Stimulated activated CD4-positive, alpha-beta T cell treated with anti-CD3 and anti-CD28 coated beads, Interleukin-15, amount 100 ng/mL, for 48 hours (primary cell): ENCODE data around the gene CAMK2G.
"Not testable (repeated sequence)": the region's sequence is repeated elsewhere in the genome, so short reads cannot be mapped to it uniquely, and the experiment has no call there.

Experiments
- DNase-seq, 2 donors: peaks; one replicate each; pipeline ENCODE4 v3.0.0-alpha.2; 2020; ENCODE audit warnings: low read depth in 2 of 2

Gene CAMK2G

DNA sequence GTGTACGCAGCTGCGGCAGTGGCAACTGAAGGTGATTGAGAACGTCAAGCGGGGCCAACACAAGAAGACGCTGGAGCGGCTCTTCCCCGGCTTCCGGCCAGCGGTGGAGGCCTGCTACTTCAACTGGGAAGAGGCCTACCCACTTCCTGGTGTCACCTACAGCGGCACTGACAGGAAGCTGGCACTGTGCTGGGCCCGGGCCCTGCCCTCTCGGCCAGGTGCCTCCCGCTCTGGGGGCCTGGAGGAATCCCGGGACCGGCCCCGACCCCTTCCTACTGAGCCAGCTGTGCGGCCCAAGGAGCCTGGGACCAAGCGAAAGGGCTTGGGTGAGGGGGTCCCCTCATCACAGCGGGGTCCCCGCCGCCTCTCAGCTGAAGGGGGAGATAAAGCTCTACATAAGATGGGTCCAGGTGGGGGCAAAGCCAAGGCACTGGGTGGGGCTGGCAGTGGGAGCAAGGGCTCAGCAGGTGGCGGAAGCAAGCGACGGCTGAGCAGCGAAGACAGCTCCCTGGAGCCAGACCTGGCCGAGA is 82.4 kb downstream of the CAMK2G start:
- DNase-seq, result no peak

DNA sequence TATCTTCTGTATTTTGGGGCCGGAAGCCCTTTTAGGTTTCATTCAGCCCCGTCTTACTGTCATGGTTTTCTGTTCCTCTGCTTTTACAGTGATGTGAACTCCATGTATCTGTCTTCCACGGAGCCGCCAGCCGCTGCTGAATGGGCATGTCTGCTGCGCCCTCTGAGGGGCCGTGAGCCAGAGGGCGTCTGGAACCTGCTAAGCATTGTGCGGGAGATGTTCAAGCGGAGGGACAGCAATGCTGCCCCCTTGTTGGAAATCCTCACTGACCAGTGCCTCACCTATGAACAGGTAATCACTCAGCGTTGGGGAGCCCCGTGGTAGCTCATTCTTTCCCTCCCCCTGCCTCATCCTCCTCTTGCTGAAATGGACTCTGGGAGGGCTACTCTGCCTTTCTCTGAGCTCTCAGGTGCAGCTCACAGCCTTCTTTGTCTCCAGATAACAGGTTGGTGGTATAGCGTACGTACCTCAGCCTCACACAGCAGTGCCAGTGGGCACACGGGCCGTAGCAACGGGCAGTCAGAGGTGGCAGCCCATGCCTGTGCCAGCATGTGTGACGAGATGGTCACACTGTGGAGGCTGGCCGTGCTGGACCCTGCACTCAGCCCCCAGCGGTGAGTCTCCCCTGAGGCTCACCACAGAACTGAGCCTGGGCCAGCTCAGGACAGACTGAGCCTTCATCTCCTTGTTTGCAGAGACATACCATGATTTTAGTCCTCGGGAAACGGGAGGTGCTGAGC is 83.3 kb downstream of the CAMK2G start:
- DNase-seq, result no peak

DNA sequence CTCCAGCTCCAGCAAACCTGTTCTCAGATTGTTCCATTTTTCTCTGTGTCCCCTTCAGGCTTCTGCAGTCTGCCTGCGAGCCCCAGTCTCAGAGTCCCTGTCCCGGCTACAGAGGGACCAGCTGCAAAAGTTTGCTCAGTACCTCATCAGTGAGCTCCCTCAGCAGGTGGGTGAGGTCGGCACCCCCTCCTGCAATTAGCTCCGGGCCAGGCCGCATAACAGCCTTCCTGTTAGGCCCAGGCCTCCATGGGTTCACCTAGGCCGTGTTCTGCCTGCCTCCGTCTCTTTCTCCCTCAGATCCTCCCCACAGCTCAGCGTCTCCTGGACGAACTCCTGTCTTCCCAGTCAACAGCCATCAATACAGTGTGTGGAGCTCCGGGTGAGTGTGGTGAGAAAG is 84.7 kb downstream of the CAMK2G start:
- DNase-seq, result no peak

DNA sequence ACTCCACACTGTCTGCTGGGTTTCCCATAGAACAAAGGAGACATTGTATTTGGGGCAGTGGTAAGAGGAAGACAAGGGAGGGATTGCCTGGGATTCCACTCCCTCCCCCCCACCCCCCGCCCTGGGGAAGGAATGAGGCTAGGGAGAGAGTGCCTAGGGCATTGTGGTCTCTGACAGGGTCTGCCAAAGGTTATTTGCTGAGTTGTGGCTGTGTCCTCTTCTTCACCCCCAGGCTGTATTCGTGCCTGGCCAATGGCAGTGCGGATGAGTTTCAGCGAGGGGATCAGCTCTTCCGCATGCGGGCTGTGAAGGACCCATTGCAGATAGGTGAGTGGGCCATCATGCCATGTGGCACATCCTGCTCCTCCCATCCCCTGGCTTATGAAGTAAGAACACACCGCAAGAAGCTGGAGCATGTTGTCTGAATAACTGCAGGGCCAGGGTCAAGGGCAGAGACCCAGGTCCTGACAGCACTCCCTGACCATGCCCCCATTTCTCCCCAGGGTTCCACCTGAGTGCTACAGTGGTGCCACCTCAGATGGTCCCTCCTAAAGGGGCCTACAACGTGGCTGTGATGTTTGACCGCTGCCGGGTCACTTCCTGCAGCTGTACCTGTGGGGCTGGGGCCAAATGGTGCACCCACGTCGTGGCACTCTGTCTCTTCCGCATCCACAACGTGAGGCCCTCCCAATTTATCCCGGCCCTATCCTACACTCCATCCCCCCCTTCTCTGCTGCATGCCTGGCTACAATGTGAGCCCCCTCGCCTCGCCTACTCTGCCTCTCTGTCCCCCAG is 85.3 kb downstream of the CAMK2G start:
- DNase-seq, result no peak

DNA sequence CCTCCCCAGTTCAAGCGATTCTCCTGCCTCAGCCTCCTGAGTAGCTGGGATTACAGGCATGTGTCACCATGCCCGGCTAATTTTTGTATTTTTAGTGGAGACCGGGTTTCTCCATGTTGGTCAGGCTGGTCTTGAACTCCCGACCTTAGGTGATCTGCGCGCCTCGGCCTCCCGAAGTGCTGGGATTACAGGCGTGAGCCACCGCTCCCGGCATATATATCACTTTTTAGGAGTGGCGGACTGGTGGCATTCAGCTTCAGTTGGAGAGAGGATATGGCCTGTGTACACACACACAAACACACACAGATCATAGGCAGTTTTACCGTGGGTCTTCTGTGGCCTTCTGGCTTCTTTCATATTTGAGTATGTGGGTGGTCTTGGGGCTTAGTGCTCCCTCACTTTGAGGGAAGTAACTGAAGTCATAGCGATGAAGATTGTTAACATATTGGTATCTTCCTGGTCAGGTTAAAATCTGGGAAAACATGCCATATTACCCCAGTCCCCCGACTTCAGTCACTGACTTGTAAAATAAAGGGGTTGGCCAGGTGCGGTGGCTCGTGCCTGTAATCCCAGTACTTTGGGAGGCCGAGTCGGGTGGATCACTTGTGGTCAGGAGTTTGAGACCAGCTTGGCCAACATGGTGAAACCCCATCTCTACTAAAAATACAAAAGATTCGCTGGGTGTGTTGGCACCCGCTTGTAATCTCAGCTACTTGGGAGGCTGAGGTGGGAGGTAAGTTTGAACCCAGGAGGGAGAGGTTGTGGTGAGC is 87.1 kb downstream of the CAMK2G start:
- not testable (repeated sequence) for DNase-seq

DNA sequence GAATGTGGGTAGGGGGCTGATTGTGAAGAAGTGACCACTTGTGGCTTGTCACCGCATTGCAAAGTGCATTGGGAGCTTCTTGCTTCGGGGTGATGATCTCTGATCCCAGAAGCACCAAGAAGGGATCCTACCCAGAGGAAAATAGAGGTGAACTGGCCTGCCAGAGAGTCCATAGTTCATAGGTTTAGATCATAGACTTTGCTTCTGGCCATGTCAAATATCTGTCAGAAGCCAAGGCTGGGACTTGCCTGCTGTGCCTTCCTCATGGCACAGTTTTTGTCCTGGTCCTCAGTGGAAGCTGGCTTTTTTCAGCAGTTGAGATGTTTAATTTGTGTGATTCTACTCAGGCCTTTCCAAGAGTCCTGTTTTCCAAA is 87.9 kb downstream of the CAMK2G start:
- no peak for DNase-seq

DNA sequence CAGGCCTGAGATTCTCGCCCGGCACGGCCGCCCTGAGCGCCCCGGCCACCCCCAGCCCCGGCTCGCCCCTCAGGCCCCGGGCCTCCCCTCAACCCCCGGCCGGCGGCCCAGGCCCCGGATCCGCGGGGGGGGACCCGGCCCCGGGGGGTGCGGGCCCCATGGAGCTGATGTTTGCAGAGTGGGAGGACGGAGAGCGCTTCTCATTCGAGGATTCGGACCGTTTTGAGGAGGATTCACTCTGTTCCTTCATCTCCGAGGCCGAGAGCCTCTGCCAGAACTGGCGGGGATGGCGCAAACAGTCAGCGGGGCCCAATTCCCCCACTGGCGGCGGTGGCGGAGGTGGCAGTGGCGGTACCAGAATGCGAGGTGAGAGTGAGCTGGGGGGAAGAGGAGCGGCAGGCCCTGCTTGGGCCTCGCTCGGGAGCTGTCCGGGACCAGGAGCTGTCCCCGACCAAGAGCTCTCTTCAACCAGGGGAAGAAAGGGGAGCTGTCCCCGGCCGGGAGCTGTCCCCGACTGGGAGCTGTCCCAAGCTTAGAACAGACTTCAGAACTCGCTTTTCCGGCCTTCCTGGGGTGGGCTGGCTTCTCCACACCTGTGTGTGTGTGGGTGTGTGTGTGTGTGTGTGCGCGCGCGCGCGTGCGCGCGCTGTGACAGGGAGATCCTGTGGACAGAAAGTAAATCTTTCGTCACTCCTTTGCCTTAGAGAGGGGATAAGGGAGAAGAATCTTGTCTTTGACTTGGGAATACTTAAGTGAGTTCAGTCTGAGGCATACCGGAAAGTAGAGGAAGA is 88.4 kb downstream of the CAMK2G start:
- no peak for DNase-seq

DNA sequence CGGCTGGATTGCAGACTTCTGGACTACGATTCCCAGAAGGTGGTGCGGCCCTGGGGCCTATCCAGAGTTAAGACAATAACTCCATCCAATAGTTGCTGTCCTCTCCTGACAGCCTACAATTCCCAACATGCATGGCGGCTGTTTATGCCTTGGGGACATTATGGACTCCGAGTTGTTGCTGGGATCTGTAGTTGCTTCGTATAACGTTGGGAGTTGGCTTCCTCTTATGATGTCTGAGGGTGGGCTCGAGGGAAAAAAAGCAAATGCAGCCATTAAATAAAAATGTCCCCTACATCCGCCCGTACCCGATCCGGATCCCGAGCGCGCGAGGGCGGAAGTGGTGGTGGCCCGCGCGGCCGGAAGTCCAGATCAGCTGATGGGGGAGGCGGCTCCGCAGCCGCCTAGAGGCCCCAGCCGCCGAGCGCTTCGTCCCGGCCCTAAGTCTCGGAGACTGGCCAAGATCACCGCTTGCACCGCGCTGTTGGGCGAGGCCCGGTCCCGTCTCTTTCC is 89.1 kb downstream of the CAMK2G start, which contains the start of gene ZSWIM8:
TSS of gene ZSWIM8 (plus strand) at position 396 of the 510 bp plus-strand sequence. CDS start 273 bp downstream, outside the sequence.
- peak; percentile 71 to 76 for DNase-seq

DNA sequence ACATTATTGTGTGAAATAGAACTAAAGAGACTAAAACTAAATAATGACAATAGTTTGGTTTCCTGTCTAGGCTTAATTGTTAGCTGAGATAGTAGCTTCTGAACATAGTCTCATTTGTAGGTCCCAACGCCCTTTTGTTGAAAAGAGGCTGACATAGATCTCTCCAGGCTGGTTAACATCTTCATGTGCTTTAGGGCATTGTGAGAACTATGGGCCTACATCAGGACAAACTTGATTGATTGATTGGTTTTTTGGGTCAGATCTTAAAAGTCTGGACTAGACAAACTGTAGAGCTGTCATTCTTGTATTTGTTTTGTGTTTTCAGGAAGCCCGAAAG is 91.6 kb downstream of the CAMK2G start:
- DNase-seq, result no peak

DNA sequence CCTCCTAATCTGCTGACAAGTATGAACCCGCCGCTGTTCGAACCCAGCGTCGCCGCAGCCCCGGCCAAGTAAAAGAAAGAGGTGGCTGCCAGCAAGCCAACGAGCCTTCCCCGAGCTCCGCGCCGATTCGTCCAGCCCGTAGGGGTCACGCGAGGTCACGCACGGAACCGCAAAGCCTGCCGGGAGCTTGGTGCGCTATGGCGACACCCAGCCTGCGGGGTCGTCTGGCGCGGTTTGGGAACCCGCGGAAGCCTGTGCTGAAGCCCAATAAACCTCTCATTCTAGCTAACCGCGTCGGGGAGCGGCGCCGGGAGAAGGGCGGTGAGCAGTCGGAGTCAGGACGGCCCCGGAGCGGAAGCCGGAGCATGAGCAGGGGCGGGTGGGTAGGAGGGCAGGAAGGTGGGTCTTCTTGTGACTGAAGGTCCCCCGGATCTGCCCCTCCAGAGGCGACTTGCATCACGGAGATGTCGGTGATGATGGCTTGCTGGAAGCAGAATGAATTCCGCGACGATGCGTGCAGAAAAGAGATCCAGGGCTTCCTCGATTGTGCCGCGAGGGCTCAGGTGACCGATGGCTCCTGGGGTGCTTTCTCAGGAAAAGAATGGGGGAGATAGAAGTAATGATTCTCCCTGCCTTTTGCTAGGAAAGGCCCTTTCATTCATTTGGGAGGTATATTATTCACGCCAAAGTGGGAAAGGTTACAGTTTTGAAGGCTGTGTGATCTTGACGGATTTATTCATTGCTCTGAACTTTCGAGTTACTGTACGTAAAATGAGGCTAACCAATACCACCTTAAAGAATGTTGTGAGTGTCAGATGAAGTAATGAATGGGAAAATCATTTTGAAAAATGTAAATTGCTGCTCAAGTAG is 92.2 kb downstream of the CAMK2G start, which contains the start of gene CHCHD1:
TSS of gene CHCHD1 (plus strand) at position 170 of the 870 bp plus-strand sequence. CDS start at position 198, 28 bp downstream.
- peak; percentile 86 to 92 for DNase-seq

DNA sequence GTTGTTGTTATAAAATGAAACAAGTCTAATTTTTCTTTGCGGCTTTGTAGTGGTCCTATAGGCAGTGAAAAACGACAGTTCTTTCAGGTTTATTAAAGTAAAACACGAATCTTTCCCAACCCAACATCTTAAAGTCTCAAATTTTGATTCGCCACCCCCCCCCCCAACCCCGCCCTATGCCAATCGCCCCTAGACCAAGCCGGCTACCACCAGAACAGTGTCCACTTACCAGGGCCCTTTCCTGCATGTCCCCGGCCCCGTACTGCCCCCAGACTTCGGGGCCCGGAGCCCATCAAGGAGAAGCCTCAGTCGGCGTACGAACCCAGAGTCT is 92.8 kb downstream of the CAMK2G start:
- no peak for DNase-seq

DNA sequence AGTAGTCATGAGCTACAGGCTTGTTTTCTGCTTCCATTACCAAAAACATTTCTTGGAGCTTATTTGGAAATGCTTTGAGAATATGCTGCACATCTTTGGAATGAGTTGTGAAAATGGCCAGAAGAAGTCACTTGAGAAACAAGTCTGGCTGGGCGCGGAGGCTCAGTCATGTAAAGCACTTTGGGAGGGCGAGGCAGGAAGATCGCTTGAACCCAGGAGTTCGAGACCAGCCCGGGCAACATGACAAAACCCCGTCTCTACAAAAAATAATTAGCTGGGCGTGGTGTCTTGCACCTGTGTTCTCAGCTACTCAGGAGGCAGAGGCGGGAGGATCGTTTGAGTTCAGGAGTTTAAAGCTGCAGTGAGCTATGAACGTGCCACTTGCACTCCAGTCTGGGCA is 93.4 kb downstream of the CAMK2G start:
- DNase-seq, result no peak

DNA sequence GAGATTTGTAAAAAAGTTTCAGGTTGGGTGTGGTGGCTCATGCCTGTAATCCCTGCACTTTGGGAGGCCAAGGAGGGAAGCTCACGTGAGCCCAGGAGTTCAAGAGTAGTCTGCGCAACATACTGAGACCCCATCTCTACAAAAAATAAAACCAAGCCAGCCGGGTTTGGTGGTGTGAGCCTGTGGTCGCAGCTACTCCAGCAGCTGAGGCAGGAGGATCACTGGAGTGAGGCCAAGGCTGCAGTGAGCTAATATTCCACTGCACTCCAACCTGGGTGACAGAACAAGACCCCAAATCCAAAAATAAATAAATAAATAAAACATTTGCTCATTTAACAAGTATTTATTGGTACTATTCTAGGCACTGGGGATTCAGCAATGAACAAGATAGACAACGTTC is 94.1 kb downstream of the CAMK2G start:
- DNase-seq, result no peak

DNA sequence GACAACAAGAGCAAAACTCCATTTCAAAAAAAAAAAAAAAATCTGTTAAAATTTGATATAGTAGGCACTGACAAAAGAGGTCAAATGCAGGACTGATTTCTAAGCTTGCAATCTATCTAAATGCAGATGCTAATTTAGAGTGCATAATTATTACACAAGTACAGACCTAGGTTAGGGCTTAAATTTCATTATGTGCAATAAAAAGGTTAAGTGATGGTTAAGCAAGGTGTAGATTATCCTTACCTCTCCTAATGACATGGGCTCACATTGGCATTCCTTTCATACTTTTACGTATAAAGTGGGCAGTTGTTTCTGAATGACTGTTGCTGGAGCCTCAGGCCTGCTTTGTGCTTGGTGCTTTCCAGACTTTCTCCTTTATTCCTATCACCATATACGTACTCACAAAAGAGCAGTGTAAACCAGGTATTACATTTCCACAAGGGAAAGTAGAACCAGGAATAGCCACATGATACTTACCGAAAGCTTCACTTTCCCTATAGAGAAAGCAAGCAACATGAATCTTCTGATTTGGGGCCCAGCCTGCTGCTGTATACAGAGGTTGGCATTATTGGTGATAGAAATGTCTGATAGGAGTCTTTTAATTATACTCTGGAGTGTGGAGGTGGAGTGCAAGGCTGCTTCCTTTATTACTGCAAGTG is 94.7 kb downstream of the CAMK2G start:
- DNase-seq, result no peak

DNA sequence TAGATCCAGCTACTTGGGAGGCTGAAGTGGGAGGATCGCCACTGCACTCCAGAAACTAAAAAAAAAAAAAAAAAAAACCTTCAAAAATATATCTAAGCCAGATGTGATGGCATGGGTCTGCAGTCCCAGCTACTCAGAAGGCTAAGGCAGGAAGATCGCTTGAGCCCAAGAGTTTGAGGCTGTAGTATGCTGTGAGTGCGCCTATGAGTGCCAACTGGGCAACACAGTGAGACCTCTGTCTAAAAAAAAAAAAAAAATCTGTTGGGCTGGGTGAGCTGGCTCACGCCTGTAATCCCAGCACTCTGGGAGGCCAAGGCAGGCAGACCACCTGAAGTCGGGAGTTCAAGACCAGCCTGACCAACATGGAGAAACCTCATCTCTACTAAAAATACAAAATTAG is 95.3 kb downstream of the CAMK2G start:
- no peak for DNase-seq

DNA sequence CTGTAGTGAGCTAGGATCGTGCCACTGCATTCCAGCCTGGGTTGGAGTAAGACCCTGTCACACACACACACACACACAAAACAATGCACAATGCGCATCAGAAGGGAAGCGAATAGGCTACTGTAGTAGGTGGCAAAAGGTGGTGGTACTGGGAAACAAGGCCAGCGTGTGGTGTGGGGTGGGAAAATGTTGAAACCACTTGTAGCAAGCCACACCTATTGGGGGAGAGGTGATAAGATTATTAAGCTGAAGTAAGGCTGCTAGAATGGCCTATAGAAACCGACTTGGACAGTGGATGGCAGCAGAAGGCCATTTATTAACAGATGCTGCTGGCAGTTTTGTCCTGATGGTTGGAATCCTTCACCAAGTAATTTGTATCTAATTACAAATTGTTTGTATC is 99.7 kb downstream of the CAMK2G start:
- DNase-seq, result no peak

DNA sequence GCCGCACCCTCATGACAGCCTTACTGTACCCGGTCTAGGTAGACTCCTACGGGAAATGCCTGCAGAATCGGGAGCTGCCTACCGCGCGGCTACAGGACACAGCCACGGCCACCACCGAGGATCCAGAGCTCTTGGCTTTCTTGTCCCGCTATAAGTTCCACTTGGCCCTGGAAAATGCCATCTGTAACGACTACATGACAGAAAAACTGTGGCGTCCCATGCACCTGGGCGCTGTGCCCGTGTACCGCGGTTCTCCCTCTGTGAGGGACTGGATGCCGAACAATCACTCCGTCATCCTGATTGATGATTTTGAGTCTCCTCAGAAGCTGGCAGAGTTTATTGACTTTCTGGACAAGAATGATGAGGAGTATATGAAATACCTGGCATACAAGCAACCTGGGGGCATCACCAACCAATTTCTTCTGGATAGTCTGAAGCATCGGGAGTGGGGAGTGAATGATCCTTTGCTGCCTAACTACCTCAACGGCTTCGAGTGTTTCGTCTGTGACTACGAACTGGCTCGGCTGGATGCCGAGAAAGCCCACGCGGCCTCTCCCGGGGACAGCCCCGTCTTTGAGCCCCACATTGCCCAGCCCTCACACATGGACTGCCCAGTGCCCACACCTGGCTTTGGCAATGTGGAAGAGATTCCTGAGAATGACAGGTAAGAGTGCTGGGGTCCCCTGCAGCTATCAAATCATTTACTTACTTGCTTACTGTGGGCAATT is 101.0 kb downstream of the CAMK2G start:
- no peak for DNase-seq

DNA sequence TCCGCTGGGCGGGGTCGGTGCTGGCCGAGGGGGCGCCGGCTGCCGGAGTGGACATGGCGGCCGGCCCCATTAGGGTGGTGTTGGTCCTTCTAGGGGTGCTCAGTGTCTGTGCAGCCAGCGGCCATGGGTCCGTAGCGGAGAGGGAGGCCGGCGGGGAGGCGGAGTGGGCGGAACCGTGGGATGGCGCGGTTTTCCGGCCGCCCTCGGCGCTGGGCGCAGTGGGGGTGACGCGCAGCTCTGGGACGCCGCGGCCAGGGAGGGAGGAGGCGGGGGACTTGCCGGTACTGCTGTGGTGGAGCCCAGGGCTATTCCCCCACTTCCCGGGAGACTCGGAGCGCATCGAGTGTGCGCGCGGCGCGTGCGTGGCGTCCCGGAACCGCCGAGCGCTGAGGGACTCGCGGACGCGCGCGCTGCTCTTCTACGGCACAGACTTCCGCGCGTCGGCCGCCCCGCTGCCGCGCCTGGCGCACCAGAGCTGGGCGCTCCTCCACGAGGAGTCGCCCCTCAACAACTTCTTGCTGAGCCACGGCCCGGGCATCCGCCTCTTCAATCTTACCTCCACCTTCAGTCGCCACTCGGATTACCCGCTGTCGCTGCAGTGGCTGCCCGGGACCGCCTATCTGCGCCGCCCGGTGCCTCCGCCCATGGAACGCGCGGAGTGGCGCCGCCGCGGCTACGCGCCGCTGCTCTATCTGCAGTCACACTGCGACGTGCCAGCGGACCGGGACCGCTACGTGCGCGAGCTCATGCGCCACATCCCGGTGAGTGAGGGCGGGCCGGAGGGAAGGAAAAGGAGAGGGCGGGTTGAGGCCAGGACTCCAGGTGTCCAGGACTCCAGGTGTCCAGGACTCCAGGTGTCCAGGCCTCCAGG is 101.8 kb downstream of the CAMK2G start:
- peak; percentile 66 to 69 for DNase-seq
